GM12878 (cell line): Measurements from ENCODE around the gene NASP. TPM values are rescaled to one million over a fixed set of nuclear protein-coding genes. Genes with fewer than 3 reads are reported as not detected.

Experiments
- ATAC-seq: fragments of 200-7000 bp; cut with Tn5 transposase; 3 replicates; pipeline ENCODE4 v1.9.1; 2020; ENCODE audit warnings: mild to moderate bottlenecking, moderate library complexity
- BruUV-seq: library from RNA; stranded (reverse); fragments of 400-500 nt; replicated peaks from 2 replicates; lab custom pipeline; 2021; lab: Mats Ljungman, UMichigan
- CTCF ChIA-PET: fragments of 300-600 bp; sonication (Branson Sonifier 250); formaldehyde crosslinking; extraction: SDS; loops from one replicate; lab custom pipeline; 2021; ENCODE audit warnings: inconsistent platforms; lab: Yijun Ruan, JAX
- POLR2A ChIA-PET: fragments of 350-600 bp; formaldehyde crosslinking; extraction: SDS; loops from one replicate; lab custom pipeline; 2021; ENCODE audit warnings: inconsistent platforms; lab: Charles Lee
- RAD21 ChIA-PET: fragments of 300-600 bp; sonication (Branson Sonifier 250); formaldehyde crosslinking; loops from one replicate; lab custom pipeline; 2023; ENCODE audit warnings: antibody characterized with exemption; ENCODE audit not compliant: unreplicated experiment; lab: Charles Lee
- SMC1A ChIA-PET: fragments of 300-600 bp; sonication (Branson Sonifier 250); formaldehyde crosslinking; loops from one replicate; lab custom pipeline; 2023; ENCODE audit not compliant: unreplicated experiment, uncharacterized antibody; lab: Charles Lee
- DNase-seq: peaks from one replicate; pipeline ENCODE4 v3.0.0-alpha.2; 2011; ENCODE audit warnings: low read depth, low spot score
- FAIRE-seq: peaks from 3 replicates; lab custom pipeline; 2011; peaks lifted over from hg19 to GRCh38; lab: Jason Lieb, UNC
- H2AFZ ChIP-seq: 2 replicates; pipeline ENCODE4 v1.6.0; 2011; ENCODE audit warnings: low read depth, low read length, control low read depth; ENCODE audit not compliant: control insufficient read depth
- H3K27ac ChIP-seq: 2 replicates; pipeline ENCODE4 v1.5.1; 2011; ENCODE audit warnings: control low read depth; ENCODE audit not compliant: control insufficient read depth, insufficient read depth
- H3K27me3 ChIP-seq, 2 experiments: replicated peaks in 1 of 2; 2 replicates each; pipeline versions ENCODE4 v1.6.0 to v1.6.1; 2011; ENCODE audit warnings: low read length in 1 of 2; ENCODE audit not compliant: control insufficient read depth in 2 of 2, insufficient read depth in 2 of 2
- H3K36me3 ChIP-seq, 2 experiments: 2 replicates each; pipeline ENCODE4 v1.5.1; 2011; ENCODE audit warnings: low read length in 1 of 2; ENCODE audit not compliant: control insufficient read depth in 2 of 2, insufficient read depth in 2 of 2
- H3K4me1 ChIP-seq: 2 replicates; pipeline ENCODE4 v1.6.1; 2011; ENCODE audit warnings: mild to moderate bottlenecking, low read length, moderate library complexity, mixed read lengths; ENCODE audit not compliant: control insufficient read depth, insufficient read depth
- H3K4me2 ChIP-seq: 2 replicates; pipeline ENCODE4 v1.6.0; 2011; ENCODE audit warnings: control low read depth; ENCODE audit not compliant: control insufficient read depth, insufficient read depth
- H3K4me3 ChIP-seq: fragments of 200-600 bp; sonication (generic); 2 replicates; pipeline ENCODE4 v1.5.1; 2016
- H3K79me2 ChIP-seq: 2 replicates; pipeline ENCODE4 v1.6.0; 2011; ENCODE audit warnings: low read length; ENCODE audit not compliant: control insufficient read depth, insufficient read depth
- H3K9ac ChIP-seq: 2 replicates; pipeline ENCODE4 v1.8.0; 2011; ENCODE audit warnings: low read length, control low read depth, mixed read lengths; ENCODE audit not compliant: control insufficient read depth, insufficient read depth
- H3K9me3 ChIP-seq: replicated peaks from 3 replicates; pipeline ENCODE4 v1.5.1; 2011; ENCODE audit warnings: mild to moderate bottlenecking, low read length; ENCODE audit not compliant: control insufficient read depth, insufficient read depth
- H4K20me1 ChIP-seq: 2 replicates; pipeline ENCODE4 v1.6.0; 2011; ENCODE audit not compliant: control insufficient read depth, insufficient read depth
- ATF3 ChIP-seq: IDR thresholded peaks from 2 replicates; pipeline ENCODE4 v1.6.1; 2011; ENCODE audit warnings: low read depth, mild to moderate bottlenecking, low read length, moderate library complexity, borderline replicate concordance; ENCODE audit errors: extremely low read depth
- BACH1 ChIP-seq: fragments of 450-650 bp; IDR thresholded peaks from 2 replicates; pipeline ENCODE4 v1.6.1; 2017; ENCODE audit warnings: mild to moderate bottlenecking, borderline replicate concordance
- CBX5 ChIP-seq: sonication (generic); IDR thresholded peaks from 2 replicates; pipeline ENCODE4 v1.6.1; 2016; ENCODE audit warnings: low read depth, moderate library complexity, mild to moderate bottlenecking, inconsistent platforms
- CEBPZ ChIP-seq: fragments of 150-350 bp; IDR thresholded peaks from 2 replicates; pipeline ENCODE4 v1.6.1; 2016; ENCODE audit warnings: low read depth, low read length
- KDM1A ChIP-seq: fragments of 200-600 bp; sonication (generic); IDR thresholded peaks from 2 replicates; pipeline ENCODE4 v1.6.1; 2016; ENCODE audit warnings: borderline replicate concordance
- NR2F1 ChIP-seq: fragments of 450-650 bp; conservative IDR thresholded peaks from 2 replicates; pipeline ENCODE4 v1.6.1; 2017; ENCODE audit warnings: mild to moderate bottlenecking
- PML ChIP-seq: IDR thresholded peaks from 2 replicates; pipeline ENCODE4 v1.6.1; 2012; ENCODE audit warnings: low read length, inconsistent platforms
- RBBP5 ChIP-seq: fragments of 200-600 bp; sonication (generic); conservative IDR thresholded peaks from 2 replicates; pipeline ENCODE4 v1.6.1; 2016
- SIX5 ChIP-seq: IDR thresholded peaks from 2 replicates; pipeline ENCODE4 v1.6.1; 2011; ENCODE audit warnings: mild to moderate bottlenecking, low read depth, low read length, moderate library complexity; ENCODE audit not compliant: severe bottlenecking
- SMAD1 ChIP-seq: fragments of 450-650 bp; IDR thresholded peaks from 2 replicates; pipeline ENCODE4 v1.6.1; 2018; ENCODE audit warnings: mild to moderate bottlenecking, low read depth; ENCODE audit not compliant: partially characterized antibody
- TAF1 ChIP-seq: IDR thresholded peaks from 2 replicates; pipeline ENCODE4 v1.6.1; 2011; ENCODE audit warnings: mild to moderate bottlenecking, low read depth, low read length, borderline replicate concordance
- WGBS: methylation state at CpG from one replicate; pipeline ENCODE4 v1.1.6; 2016; ENCODE audit warnings: low lambda C conversion rate; ENCODE audit not compliant: insufficient replicate concordance, insufficient coverage; ENCODE audit errors: missing lambda C conversion rate; 5-methylcytosine and 5-hydroxymethylcytosine counted together
- in situ Hi-C: fragments of 300-500 bp; cut with MboI; formaldehyde crosslinking; loops from 9 replicates; pipeline ENCODE4 v1.14.3; 2018; ENCODE audit warnings: mixed read lengths
- intact Hi-C: fragments of 100-400 bp; cut with micrococcal nuclease; formaldehyde crosslinking; loops from one replicate; pipeline ENCODE4 v1.14.2; 2022; ENCODE audit not compliant: unreplicated experiment
- polyA plus RNA-seq, 11 experiments: library from polyadenylated mRNA; depleted of rRNA in 4 of 11; unstranded in 6 of 11; stranded (reverse) in 5 of 11; fragments of >200 nt; fragmentation: Nextera tagmentation in 4 of 11; fragmentation: Illumina TruSeq in 1 of 11; extraction: Ambion mirVana in 4 of 11; extraction: Trizol in 1 of 11; gene quantifications; 1 replicate in 1 of 11; 2 replicates in 10 of 11; pipeline versions ENCODE4 v1.2.1 to v1.2.3, GENCODE V29; 2011 to 2016; ENCODE audit warnings: inconsistent platforms in 2 of 11, missing spikeins in 2 of 11, low read depth in 1 of 11
- total RNA-seq, 4 experiments: library from RNA; depleted of rRNA in 3 of 4; stranded (reverse); fragments of >200 nt in 3 of 4; fragmentation: Illumina TruSeq in 1 of 4; extraction: Trizol in 1 of 4; gene quantifications; 2 replicates each; pipeline versions ENCODE4 v1.2.1 to v1.2.3, GENCODE V29; 2013 to 2021

The NASP gene
- total and polyA plus RNA-seq, 10 of the 15 experiments (the other 5 are each of a cell fraction or from before 2014, with no cell fraction given) = 111 to 321 (median 205) TPM

- ChIA-PET CTCF (no interaction called here), POLR2A (no interaction called here), SMC1A (no interaction called here), RAD21 (no interaction called here)
- Histone ChIP-seq H3K36me3 (peaks cover 8 to 15% of the 10 kb centered on the region in 2 experiments), H3K27me3 (no peaks in the 10 kb centered on the region), H2AFZ (no peak overlapping the region), H3K9ac (no peak overlapping the region), H3K9me3 (no peaks in the 10 kb centered on the region), H3K4me2 (no peak overlapping the region), H3K79me2 (no peaks in the 10 kb centered on the region), H3K4me1 (no peaks in the 10 kb centered on the region), H3K4me3 (no peak overlapping the region), H3K27ac (no peak overlapping the region), H4K20me1 (no peaks in the 10 kb centered on the region; the same call in 1 of the 2 replicates)
- intact Hi-C loops = loop anchor here (10.0 kb wide), 1 partner anchor 262 kb away; no protein-coding TSS in a partner anchor
- in situ Hi-C loops = no loop called here
- BruUV-seq = no TSS peak
- peak; percentile 3; the same call in 1 of the 2 replicates for TF ChIP-seq NR2F1
- TF ChIP-seq SIX5 = no peak
- 0 out of 2 replicates have a peak, but pooled peaks have one; percentile 16 for TF ChIP-seq PML
- FAIRE-seq (no peak), DNase-seq (no peak), ATAC-seq (no peak)
- WGBS = 96% methylated on average over 53 of the region's 78 CpGs
These were observed 38.9 kb downstream of the NASP start for GRCh38 chr1:45622524-45623394.

GRCh38 chr1:45623972-45624371, 40.1 kb downstream of the NASP start, which contains the start of gene CCDC17:
CCDC17 (minus strand) TSS chr1:45624054; CDS start chr1:45623909, 145 bp downstream.
- ATAC-seq = no peak
- Histone ChIP-seq H4K20me1 (no peaks in the 10 kb centered on the region; the same call in 1 of the 2 replicates), H3K4me1 (no peaks in the 10 kb centered on the region), H3K36me3 (peaks cover 9 to 15% of the 10 kb centered on the region in 2 experiments), H3K9ac (no peak within 1 kb of the TSS), H2AFZ (no peak within 1 kb of the TSS), H3K27ac (no peak within 1 kb of the TSS), H3K79me2 (no peaks in the 10 kb centered on the region), H3K27me3 (no peaks in the 10 kb centered on the region), H3K9me3 (no peaks in the 10 kb centered on the region), H3K4me2 (no peak within 1 kb of the TSS), H3K4me3 (no peak within 1 kb of the TSS)
- SMC1A ChIA-PET = interaction anchor here (1.6 kb wide), 1 partner anchor 12 kb away, joined by 4 read pairs; no protein-coding TSS in a partner anchor
- no peak for FAIRE-seq
- POLR2A ChIA-PET = interaction anchor here (0.9 kb wide), 1 partner anchor 12 kb away, joined by 3 read pairs; no protein-coding TSS in a partner anchor
- RAD21 ChIA-PET = no interaction called here
- WGBS = 78% methylated on average over 4 of the region's 4 CpGs
- intact Hi-C loops = loop anchor here (10.0 kb wide), 1 partner anchor 261 kb away; no protein-coding TSS in a partner anchor
- no peak for DNase-seq
- in situ Hi-C loops = no loop called here
- no TSS peak for BruUV-seq
- CTCF ChIA-PET = interaction anchor here (1.3 kb wide), 1 partner anchor 111 kb away, joined by 3 read pairs; no protein-coding TSS in a partner anchor
- TF ChIP-seq BACH1 (no peak), SMAD1 (no peak), RBBP5 (no peak), CBX5 (no peak), CEBPZ (no peak), KDM1A (no peak), ATF3 (no peak), TAF1 (no peak)
